Choroid plexus epithelial cell (primary cell): Measurements from ENCODE around the gene THTPA.

Experiments
- DNase-seq: peaks from one replicate; pipeline ENCODE4 v3.0.0-alpha.2; 2010; ENCODE audit warnings: low read depth
- H3K4me3 ChIP-seq: 2 replicates; pipeline ENCODE4 v1.5.1; 2011; ENCODE audit warnings: low read depth, mild to moderate bottlenecking, control low read depth, low read length, moderate library complexity
- TF ChIP-seq, protein P1 (sequence below): conservative IDR thresholded peaks from 2 replicates; pipeline ENCODE4 v1.5.1; 2011; ENCODE audit warnings: low read depth, mild to moderate bottlenecking, control low read depth, inconsistent platforms, low read length, moderate library complexity

The THTPA gene

DNA sequence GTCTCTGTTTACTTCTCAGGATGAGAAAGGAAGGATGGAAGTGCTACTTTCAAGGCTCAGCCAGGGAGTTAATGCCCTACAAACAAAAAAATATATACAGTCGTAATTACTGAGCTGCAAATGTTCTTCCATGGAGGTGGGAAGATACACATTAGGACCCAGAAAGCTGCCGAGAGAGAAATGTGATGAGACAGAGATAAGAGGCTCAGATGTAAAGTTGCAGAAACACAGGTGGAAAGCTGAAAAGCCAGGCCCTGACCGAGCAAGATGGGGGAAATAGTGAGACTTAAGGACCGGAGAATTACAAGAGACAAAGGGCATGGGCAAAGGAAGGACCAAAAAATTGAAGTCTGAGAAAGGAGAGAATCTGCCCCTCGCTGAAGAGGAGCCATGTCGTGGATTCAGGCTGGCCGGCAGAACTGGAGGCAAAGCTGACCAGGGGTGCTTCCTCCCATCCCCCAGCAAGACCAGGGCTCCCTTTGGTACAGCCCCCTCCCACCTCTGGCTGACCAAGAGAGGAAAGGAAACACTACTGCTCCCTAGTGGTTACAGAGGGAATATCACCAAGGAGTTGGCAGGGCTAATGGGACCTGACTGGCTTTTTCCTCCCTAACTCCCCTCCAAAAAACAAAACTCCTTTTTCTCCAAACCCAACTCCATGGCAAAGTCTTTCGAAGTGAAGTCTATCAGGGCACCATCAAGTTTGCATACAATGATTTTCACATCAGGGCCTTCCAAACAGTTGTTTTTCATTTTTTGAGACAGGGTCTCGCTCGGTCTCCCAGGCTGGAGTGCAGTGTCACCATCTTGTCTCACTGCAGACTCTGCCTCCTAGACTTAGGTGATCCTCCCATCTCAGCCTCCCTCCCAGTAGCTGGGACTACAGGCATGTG is 16.6 kb upstream of the THTPA start:
- peak; percentile 63 for DNase-seq
- TF ChIP-seq, protein P1, sequence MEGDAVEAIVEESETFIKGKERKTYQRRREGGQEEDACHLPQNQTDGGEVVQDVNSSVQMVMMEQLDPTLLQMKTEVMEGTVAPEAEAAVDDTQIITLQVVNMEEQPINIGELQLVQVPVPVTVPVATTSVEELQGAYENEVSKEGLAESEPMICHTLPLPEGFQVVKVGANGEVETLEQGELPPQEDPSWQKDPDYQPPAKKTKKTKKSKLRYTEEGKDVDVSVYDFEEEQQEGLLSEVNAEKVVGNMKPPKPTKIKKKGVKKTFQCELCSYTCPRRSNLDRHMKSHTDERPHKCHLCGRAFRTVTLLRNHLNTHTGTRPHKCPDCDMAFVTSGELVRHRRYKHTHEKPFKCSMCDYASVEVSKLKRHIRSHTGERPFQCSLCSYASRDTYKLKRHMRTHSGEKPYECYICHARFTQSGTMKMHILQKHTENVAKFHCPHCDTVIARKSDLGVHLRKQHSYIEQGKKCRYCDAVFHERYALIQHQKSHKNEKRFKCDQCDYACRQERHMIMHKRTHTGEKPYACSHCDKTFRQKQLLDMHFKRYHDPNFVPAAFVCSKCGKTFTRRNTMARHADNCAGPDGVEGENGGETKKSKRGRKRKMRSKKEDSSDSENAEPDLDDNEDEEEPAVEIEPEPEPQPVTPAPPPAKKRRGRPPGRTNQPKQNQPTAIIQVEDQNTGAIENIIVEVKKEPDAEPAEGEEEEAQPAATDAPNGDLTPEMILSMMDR = peak; percentile 88

DNA sequence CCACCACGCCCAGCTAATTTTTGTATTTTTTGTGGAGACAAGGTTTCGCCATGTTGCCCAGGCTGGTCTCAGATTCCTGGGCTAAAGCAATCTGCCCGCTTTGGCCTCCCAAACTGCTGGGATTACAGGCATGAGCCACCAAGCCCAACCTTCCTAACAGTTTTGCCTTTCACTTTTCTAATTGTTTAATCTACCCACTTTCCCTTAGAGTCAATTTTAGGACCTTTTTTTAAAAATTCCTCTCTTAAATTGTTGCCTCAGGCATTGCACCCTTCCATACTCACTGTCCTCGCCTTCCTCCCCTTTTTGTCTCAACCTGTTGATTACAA is 16.0 kb upstream of the THTPA start:
- no peak overlapping the region for H3K4me3 ChIP-seq
- no peak for DNase-seq
- TF ChIP-seq, protein P1 = no peak

More for the DNA sequence above, 16.6 kb upstream of the THTPA start:
- H3K4me3 ChIP-seq = no peak overlapping the region

DNA sequence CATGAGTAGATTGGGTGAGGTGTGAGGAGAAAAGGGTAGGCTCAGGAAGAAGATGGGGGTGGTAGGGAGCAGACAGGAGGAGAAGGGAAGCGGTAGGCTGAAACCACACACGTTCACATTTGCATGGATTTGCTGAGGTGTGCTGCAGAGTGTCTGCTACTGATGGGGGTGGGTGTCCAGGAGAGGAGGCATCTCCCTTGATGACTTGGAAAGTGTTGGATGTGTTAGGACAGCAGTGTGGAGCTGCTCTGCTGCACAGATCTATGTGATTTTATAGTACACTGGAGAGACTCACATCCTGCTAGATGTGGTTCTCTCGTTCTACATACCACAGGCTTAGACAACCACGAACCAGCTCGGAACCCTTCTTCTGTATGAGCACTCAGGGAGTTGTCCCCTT is 13.8 kb upstream of the THTPA start:
- H3K4me3 ChIP-seq = no peak overlapping the region
- DNase-seq = no peak
- TF ChIP-seq, protein P1 = no peak

DNA sequence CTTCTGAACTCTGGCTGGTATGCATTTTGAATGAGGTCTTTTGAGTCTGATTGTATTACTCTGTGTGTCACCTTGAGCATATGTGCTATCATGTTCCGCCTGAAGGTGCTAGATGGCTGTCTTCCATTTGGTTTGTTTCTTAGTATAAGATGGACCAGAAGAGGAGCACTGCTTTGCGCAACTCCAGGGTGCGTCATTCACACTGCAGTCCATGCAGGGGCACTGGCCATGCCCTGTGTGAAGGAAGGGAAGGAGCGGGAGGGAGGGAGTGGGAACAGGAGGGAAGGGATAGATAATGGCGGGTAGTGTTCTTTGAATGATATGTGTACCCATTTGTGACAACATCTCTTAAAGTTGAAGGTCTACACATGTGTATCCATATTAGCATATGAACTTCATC is 12.7 kb upstream of the THTPA start:
- no peak overlapping the region for H3K4me3 ChIP-seq
- no peak for DNase-seq
- TF ChIP-seq, protein P1 = no peak

DNA sequence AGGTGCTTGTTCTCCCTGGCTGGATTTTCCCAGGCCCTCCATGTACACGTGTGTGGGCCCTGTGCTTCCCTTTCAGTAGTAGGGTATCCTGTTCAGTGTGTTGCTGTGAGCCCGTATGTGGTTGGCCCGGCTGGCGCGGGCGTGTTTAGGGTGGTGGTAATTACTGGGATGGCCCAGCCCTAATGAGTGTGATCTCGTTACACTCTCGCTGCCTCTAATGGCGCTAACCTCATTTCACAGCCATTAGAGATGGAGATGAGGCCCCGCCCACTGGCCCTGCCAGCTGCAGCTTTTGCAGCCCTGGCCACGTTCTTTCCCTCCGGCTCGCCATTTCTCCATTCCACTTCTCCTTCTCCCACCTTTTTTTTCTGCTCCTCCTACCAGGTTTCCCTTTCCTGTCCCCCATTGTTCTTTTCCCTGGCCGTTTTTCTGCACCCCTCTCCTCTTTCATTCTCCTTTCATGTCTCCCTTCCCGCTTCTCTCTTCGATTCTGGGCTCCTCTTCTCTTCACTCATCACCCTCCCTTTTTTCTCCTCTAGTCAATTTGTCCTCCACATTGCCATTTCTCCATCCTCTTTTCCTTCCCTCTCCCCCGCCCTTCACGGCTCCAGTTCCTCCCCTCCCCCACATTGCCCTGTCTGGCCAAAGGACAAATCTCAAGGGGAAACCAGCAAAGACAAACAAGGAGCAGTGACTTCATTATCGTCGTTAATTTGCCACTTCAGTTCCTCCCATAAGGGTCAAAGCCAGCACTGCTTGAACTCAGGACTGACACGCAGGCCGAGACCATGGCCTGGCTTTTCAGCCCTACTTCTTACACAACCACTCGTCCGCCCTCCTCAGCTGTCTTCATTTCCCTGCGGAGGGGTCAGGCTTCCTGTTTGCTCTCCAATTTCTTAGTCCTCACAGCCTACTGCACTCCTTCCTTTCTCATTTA is 11.3 kb upstream of the THTPA start:
- no peak overlapping the region for H3K4me3 ChIP-seq
- peak; percentile 23 for DNase-seq
- TF ChIP-seq, protein P1 = no peak

DNA sequence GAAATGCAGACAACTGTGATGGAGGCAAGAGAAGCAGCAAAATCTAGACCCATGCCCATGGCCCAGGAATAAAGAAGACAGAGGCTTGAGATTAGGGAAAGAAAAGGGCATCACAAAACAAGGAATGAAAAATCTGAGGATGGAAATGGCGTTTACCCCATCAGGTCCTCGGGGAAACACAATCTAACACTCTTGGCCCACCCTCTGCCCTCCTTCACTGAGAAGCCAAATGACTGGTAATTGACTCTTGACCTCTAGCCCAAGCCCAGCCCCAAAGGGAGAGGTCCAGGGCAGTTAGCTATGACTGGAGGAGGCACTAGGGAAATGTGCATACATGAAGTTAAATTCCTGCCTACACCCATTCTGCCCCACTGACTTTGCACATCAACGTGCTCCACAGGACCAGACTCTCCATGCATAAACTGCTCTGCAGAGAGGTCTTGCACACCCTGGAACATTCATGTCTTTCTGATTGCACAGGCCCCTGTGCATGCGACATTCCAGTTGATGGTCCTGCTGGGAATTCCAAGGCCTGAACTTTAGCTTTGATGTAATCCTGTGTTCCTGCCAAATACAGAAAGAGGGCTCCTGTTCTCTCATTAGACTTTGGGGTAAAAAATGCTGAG is 10.2 kb upstream of the THTPA start:
- no peak overlapping the region for H3K4me3 ChIP-seq
- DNase-seq = no peak
- TF ChIP-seq, protein P1 = no peak
